GM12892 (cell line): ENCODE measurements around the gene OGFOD3.
"Not testable (repeated sequence)": the region's sequence is repeated elsewhere in the genome, so short reads cannot be mapped to it uniquely, and the experiment has no call there.

Experiments used
- DNase-seq: peaks from one replicate; pipeline ENCODE4 v3.0.0; 2011; ENCODE audit not compliant: insufficient read length
- FAIRE-seq: peaks from 2 replicates; lab custom pipeline; 2011; peaks lifted over from hg19 to GRCh38; lab: Jason Lieb, UNC
- POLR2A ChIP-seq: IDR thresholded peaks from 2 replicates; pipeline ENCODE4 v1.6.1; 2011; ENCODE audit warnings: low read depth, low read length, control low read depth
- POLR2AphosphoS5 ChIP-seq: IDR thresholded peaks from 2 replicates; pipeline ENCODE4 v1.6.1; 2011; ENCODE audit warnings: low read depth, low read length, control low read depth
- TAF1 ChIP-seq: IDR thresholded peaks from 2 replicates; pipeline ENCODE4 v1.6.1; 2011; ENCODE audit warnings: low read depth, mild to moderate bottlenecking, control low read depth, low read length, borderline replicate concordance

OGFOD3 gene

GRCh38 chr17:82457073-82457928 is 38.9 kb upstream of the OGFOD3 start:
- FAIRE-seq (no peak), DNase-seq (no peak)
- no peak for TF ChIP-seq POLR2A
- no peak for TF ChIP-seq TAF1
- TF ChIP-seq POLR2AphosphoS5 = no peak

GRCh38 chr17:82453706-82454105 is 35.3 kb upstream of the OGFOD3 start:
- DNase-seq, FAIRE-seq: not testable (repeated sequence)

- FAIRE-seq, DNase-seq: not testable (repeated sequence)
Observed at GRCh38 chr17:82453151-82453550, 34.8 kb upstream of the OGFOD3 start.

GRCh38 chr17:82452162-82452561 is 33.8 kb upstream of the OGFOD3 start:
- TF ChIP-seq POLR2AphosphoS5 = no peak
- no peak for TF ChIP-seq POLR2A
- FAIRE-seq (no peak), DNase-seq (no peak)

GRCh38 chr17:82450357-82451106 is 32.1 kb upstream of the OGFOD3 start, which contains the start of gene CYBC1:
Gene CYBC1 (minus strand): TSS chr17:82450752. CDS start chr17:82449254, 1,498 bp downstream.
- TF ChIP-seq TAF1 (peak; percentile 51; the same call in 1 of the 2 replicates), POLR2AphosphoS5 (no peak; the same call in 1 of the 2 replicates), POLR2A (peak; percentile 92)
- DNase-seq = peak; percentile 76
- FAIRE-seq = peak; percentile 86

GRCh38 chr17:82449883-82450356 is 31.5 kb upstream of the OGFOD3 start:
- no peak for DNase-seq
- TF ChIP-seq TAF1 = no peak
- no peak for TF ChIP-seq POLR2AphosphoS5
- no peak for TF ChIP-seq POLR2A
- FAIRE-seq = no peak

- TF ChIP-seq POLR2A (peak; percentile 95), TAF1 (peak; percentile 66; the same call in 1 of the 2 replicates), POLR2AphosphoS5 (peak; percentile 95)
- FAIRE-seq = peak; percentile 87
- DNase-seq = peak; percentile 66
Observed at GRCh38 chr17:82449131-82449882, 30.9 kb upstream of the OGFOD3 start.

- DNase-seq (no peak), FAIRE-seq (no peak)
- TF ChIP-seq POLR2A (no peak), TAF1 (no peak), POLR2AphosphoS5 (no peak)
Observed at GRCh38 chr17:82447876-82448275, 29.5 kb upstream of the OGFOD3 start.

GRCh38 chr17:82446649-82447048 is 28.3 kb upstream of the OGFOD3 start:
- DNase-seq (no peak), FAIRE-seq (no peak)
- no peak for TF ChIP-seq POLR2AphosphoS5
- no peak; the same call in 1 of the 2 replicates for TF ChIP-seq POLR2A
- no peak for TF ChIP-seq TAF1

GRCh38 chr17:82446124-82446523 is 27.7 kb upstream of the OGFOD3 start:
- DNase-seq (no peak), FAIRE-seq (no peak)
- no peak for TF ChIP-seq TAF1
- no peak for TF ChIP-seq POLR2AphosphoS5
- TF ChIP-seq POLR2A = no peak

- TF ChIP-seq POLR2A (no peak), POLR2AphosphoS5 (no peak), TAF1 (no peak)
- FAIRE-seq = peak; percentile 77
Observed at GRCh38 chr17:82445542-82445941, 27.2 kb upstream of the OGFOD3 start.

More at GRCh38 chr17:82445542-82445941, 27.2 kb upstream of the OGFOD3 start:
- DNase-seq = no peak
